Muscle of back (tissue), 13 donors: ENCODE data around the gene TNMD. TPM values are rescaled to one million over a fixed set of nuclear protein-coding genes. Genes with fewer than 3 reads are reported as not detected.
"Not testable (repeated sequence)": the region's sequence is repeated elsewhere in the genome, so short reads cannot be mapped to it uniquely, and the experiment has no call there.

Experiments
- DNase-seq, 3 donors: peaks; one replicate each; pipeline versions ENCODE4 v3.0.0 to v3.0.0-alpha.2; 2013
- long read RNA-seq, 9 donors: transcript quantifications; one replicate each; lab custom pipeline, GENCODE V29; 2026
- polyA plus RNA-seq, 10 donors: library from polyadenylated mRNA; unstranded; fragments of 120-200 nt; gene quantifications; one replicate each; pipeline ENCODE4 v1.2.1, GENCODE V29; 2013; ENCODE audit not compliant: insufficient read length in 10 of 10

Gene TNMD
- 100 to 1,000 TPM in 7 of 10 donors, 10 to 100 TPM in 3; 40.6 to 427 (median 249) TPM for polyA plus RNA-seq
- long read RNA-seq, donor 1, transcript TNMD-201 (7 exons, 1,339 nt) = major isoform, 121 of 298 reads
- long read RNA-seq, donor 1, partial matches to known transcripts = 175 of 298 reads
- long read RNA-seq, donor 1, other reads (novel, unspliced or antisense) = 0 of 298 reads
- long read RNA-seq, donor 2, transcript TNMD-201 (7 exons, 1,339 nt) = major isoform, 63 of 203 reads
- long read RNA-seq, donor 2, partial matches to known transcripts = 140 of 203 reads
- long read RNA-seq, donor 2, other reads (novel, unspliced or antisense) = 0 of 203 reads
- long read RNA-seq, donor 3 = 0 reads
- long read RNA-seq, donor 4, transcript TNMD-201 (7 exons, 1,339 nt) = major isoform, 104 of 152 reads
- long read RNA-seq, donor 4, partial matches to known transcripts = 48 of 152 reads
- long read RNA-seq, donor 4, other reads (novel, unspliced or antisense) = 0 of 152 reads
- long read RNA-seq, donor 5, transcript TNMD-201 (7 exons, 1,339 nt) = major isoform, 69 of 158 reads
- long read RNA-seq, donor 5, partial matches to known transcripts = 89 of 158 reads
- long read RNA-seq, donor 5, other reads (novel, unspliced or antisense) = 0 of 158 reads
- long read RNA-seq, donor 6, transcript TNMD-201 (7 exons, 1,339 nt) = major isoform, 122 of 152 reads
- long read RNA-seq, donor 6, partial matches to known transcripts = 29 of 152 reads
- long read RNA-seq, donor 6, other reads (novel, unspliced or antisense) = 0 of 152 reads
- long read RNA-seq, donor 7, transcript TNMD-201 (7 exons, 1,339 nt) = major isoform, 72 of 91 reads
- long read RNA-seq, donor 7, partial matches to known transcripts = 19 of 91 reads
- long read RNA-seq, donor 7, other reads (novel, unspliced or antisense) = 0 of 91 reads
- long read RNA-seq, donor 8, transcript TNMD-201 (7 exons, 1,339 nt) = major isoform, 86 of 109 reads
- long read RNA-seq, donor 8, partial matches to known transcripts = 23 of 109 reads
- long read RNA-seq, donor 8, other reads (novel, unspliced or antisense) = 0 of 109 reads
- long read RNA-seq, donor 9, partial matches to known transcripts = 0 of 2 reads
- long read RNA-seq, donor 9, other reads (novel, unspliced or antisense) = 0 of 2 reads

DNA sequence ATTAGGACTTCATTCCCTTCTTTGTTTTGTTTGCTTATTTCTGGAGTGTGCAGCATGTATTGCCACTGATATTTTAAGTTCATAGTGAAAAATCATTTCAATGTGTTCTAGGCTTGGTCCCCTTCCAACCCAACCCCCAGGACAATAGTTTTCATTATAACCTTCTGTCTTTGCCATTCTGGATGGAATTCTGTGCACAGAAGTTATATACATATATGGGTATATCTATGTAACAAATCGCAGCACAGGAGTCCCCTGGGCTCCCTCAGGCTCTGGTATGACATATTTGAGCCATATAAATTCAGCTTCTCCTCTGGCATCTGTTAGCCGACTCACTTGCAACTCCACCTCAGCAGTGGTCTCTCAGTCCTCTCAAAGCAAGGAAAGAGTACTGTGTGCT is at the start of gene TNMD:
TNMD (plus strand) TSS at position 326 of the 400 bp plus-strand sequence. CDS start 83 bp downstream, outside the sequence.
- DNase-seq = peak in 1 of 3 donors; percentile 76

DNA sequence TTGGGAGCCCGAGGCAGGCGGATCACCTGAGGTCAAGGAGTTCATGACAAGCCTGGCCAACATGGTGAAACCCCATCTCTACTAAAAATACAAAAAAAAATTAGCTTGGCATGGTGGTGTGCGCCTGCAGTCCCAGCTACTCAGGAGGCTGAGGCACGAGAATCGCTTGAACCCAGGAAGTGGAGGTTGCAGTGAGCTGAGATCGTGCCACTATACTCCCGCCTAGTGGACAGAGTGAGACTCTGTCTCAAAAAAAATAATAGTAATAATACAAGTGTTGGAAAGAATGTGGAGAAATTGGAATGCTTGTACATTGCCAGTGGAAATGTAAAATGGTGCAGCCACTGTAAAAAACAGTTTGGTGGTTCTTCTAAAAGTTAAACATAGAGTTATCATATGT is 19.2 kb upstream of the TNMD start:
- DNase-seq = not testable (repeated sequence)

DNA sequence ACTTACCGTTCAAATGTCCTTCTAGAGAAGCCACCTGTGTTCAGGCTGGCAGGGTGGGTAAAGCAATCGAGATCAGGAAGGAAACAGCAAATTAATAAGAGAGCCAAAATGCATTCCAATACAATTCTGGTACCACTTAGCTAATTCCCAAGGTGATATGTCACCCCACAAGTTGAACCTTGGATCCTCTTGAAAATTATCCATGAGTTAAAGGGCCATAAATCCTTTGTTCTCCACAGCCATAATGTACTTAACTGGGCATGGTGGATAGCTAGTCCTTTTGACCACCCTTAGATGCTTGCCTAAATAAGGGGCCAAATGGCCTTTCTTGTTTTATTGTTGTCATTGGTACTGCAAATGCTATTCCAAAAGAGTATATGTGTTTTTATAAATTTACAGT is 2.0 kb downstream of the TNMD start:
- no peak for DNase-seq

DNA sequence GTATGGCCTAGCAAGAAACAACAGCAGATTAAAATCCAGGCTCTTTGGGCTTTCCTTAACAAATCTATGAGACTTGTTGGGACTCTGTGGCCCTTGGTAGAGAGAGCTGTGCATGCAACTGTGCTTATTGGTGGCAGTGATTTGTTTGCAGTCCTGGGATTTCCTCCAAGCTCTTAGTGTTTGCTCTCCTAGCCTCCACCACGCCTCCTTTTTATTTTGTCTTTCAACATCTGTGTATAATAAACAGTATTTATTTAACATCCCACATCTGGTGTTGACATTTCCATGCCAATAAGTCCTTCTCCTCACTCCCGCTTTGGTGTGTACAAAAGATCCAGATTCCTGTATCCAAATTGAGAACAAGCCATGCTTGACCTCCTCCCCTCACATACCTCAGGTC is 3.1 kb downstream of the TNMD start:
- DNase-seq = peak; percentile 28 to 76 (median 31)

DNA sequence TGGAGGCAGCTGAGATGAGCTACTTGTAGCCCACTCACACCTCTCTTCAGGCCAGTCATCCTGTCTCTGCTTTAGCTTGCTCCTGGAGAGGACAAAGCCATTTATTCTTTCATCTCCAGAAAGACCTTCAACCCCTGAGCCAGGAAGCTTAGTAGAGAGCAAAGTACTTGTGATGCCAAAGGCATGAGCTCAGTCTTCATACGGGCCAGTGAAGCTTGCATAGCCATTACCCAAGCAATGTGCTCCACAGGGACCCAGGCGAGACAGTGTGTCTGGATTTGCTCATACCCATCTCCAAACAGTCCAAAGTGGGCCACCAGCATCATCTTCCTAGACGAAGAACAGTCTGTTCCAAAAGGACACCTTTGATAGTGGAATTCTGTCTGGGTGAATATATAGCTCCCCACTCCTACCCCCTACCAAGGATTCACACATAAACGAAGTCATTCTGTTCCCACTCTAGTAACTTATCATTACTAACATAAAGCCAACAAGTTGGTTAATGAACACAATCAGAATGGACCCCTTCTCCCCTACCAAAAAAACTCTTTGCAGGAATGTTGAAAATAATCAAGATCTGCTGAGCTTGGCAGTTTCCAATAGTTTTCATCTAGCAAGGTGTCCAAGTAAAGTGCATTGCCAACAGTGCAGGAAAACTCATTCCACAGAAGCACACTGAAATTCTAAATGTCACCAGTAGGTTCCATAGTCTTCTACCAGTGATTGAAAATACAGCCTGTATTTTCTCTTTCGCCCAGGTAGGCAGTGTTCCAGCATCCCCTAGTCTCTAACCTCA is 6.7 kb downstream of the TNMD start:
- DNase-seq = no peak

DNA sequence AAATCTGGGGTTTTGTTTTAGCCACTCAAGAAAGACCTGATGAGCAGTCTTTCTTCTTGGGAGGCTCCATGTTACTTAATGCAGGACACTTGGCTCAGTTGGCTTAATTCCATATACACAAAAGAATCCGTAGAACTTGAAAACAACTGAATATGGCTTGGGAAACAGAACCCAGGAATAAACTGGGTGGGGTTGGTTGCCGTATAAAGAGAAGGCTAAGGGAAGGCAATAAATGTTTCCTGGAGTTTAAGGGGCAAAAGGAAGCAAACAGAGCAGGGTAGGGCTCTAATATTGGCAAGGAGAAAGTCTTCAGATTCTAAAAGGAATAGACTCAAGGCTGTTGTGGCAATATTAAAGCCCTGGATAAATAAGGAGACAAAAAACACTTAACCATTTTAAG is 8.4 kb downstream of the TNMD start:
- DNase-seq = no peak

DNA sequence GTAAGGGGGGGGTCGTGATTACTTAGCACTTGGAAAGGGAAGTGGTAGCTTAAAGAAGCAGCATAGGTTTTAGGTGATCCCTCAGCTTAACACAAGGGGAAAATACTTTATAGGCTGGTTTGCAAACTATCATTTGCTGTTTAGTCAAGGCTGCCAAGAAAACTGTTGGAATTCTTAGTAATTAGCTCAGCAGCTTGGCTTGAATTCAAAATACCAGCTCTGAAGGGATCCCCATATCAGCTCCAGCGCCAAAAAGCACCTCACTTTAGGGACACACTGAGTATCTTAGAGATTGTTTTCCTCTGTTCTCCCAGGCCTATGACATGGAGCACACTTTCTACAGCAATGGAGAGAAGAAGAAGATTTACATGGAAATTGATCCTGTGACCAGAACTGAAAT is 8.8 kb downstream of the TNMD start:
- DNase-seq = no peak

DNA sequence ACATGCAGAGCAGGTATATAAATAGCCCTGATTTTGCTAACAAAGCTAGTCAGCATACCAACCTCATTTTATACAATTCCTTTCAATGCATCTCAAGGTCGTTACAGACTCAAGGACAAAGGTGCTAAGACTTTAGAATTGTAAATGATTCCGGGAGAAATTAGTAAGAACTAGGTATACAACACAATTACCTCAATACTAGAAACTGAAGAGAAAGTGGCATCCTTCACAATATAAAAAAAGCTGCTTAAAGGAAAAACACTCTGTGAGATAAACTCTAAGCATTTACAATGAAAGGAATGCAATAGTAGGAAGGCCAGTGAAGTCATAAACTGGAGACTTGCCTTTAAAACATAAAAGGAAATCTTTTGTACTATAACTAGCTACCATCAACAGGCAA is 11.9 kb downstream of the TNMD start:
- DNase-seq = peak in 1 of 3 donors; percentile 23

DNA sequence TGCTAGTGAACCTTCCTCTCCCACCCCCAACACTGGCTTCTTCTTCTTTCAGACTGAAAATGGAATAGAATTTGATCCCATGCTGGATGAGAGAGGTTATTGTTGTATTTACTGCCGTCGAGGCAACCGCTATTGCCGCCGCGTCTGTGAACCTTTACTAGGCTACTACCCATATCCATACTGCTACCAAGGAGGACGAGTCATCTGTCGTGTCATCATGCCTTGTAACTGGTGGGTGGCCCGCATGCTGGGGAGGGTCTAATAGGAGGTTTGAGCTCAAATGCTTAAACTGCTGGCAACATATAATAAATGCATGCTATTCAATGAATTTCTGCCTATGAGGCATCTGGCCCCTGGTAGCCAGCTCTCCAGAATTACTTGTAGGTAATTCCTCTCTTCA is 14.7 kb downstream of the TNMD start:
- DNase-seq = no peak

DNA sequence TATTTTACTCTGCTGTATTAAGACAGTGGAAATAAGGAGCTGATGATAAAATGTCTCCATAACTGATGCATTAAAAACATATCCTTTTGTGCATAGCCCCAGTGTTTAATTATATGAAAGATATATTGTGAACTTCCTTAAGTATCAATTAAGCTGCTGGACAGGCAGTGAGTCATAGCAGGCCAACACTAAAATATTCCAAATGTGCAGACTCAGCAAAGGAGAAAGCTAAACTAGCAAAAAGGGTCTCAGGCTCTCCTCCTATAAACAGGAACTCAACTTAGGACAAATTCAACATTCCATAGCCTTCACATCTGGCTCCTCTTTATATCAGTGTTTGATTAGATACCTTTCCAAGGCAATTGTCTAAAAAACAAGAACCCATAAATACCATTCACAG is 15.6 kb downstream of the TNMD start:
- DNase-seq = no peak

DNA sequence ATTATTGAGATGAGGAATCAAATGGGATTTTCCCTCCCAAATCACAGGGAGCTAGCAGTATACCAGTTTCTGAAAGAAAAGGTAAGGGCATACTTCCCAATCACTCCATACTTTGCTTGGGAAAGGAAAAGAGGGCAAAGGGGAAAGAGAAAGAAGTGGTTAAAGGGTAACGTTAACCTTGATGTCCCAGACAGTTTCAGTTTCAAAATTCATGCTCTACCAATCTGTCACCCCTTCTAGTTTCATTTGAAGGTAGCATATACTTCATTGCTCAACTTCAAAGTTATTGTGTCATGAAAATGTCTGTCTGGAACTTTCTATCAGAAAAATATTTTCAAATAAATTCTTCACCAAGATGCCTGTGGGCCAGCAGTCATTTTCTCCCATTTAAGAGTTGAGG is 16.0 kb downstream of the TNMD start:
- no peak for DNase-seq

DNA sequence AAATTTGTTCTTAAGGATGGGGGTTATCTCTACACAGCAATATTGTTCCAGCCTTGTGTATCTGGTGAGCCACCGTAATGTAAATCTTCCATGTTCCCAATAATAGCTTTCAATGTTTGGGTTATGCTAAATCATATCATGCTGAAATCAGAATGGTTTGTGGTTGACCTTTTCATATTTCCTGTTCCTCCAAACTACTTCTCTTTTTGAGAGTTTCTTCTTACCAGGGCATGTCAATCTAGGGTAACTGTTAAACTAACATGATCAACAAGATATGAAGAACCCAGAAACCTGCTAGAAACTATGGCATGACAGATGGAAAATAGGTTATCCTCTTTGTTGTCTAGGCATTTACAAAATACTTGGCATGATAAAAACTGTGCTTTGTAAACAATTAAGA is 22.0 kb downstream of the TNMD start:
- no peak for DNase-seq

DNA sequence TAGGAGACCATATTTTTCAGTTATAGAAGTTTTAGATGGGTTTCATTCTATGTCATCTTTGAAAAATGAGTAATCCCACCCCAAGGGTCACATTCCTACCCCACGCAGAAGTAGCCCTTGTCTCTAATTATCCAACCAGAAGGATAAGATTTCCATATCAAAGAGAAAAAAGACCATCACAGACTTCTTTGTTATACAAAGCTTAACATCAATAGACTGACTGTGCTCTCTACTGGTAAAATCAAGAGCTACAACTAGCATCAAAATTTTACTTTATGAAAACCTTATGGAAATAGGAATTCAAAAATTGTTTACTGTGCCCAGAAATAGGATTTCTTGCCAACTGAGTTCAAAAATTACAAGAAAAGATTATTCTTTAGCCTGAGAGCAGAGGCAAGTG is 24.9 kb downstream of the TNMD start:
- peak in 1 of 3 donors; percentile 20 for DNase-seq

DNA sequence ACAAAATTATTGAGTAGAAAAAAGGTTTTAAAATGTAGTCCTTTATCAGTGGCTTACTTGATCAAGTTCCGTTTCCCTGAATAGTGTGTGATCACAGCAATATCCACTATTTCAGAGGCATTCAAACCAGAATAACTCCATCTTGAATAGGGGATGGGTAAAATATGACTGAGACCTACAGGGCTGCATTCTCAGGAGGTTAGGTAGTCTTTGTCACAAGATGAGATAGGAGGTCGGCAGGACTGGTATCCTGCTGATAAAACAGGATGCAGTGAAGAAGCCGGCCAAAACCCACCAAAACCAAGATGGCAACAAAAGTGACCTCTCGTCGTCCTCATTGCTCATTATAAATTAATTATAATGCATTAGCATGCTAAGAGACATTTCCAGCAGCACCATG is 27.2 kb downstream of the TNMD start:
- DNase-seq = no peak

DNA sequence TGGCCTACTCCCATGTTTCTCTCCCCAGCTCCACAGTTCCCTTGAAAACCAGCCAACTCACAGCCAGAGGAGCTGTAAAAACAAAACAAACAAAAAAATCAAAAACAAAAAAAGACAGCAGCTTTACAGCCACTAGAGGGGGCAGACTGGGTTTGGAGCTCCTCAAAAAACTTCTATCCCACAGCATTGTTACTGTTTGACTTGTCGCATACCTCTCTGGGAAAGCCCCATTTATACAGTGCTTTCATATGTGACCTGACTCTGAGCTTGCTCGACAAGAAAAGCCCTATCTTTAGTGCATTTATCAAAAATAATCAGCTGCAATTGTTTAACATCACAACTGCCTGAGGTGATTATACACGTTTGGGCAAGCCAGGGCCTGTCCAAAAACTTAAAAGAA is 30.3 kb downstream of the TNMD start:
- DNase-seq = peak in 2 of 3 donors; percentile 24 to 65

DNA sequence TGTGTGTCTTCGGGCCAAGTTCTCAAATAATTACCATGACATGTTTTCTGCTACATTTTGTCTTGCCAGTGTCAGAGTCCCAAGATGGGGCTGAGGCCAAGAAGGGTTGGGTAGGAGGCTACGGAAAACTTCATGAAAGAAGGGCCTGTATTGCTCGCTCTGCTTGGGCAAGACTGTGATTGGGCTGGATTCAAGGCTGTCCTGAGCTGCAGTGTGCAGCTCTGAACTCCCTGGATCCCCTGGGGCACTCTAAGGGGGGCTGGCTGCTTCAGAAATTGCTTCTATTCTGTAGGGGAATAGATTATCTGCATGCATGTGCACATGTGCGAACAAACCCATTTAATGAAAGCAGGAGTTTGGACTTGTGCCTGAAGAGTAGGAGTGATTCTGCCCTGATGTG is 38.3 kb downstream of the TNMD start:
- no peak for DNase-seq

DNA sequence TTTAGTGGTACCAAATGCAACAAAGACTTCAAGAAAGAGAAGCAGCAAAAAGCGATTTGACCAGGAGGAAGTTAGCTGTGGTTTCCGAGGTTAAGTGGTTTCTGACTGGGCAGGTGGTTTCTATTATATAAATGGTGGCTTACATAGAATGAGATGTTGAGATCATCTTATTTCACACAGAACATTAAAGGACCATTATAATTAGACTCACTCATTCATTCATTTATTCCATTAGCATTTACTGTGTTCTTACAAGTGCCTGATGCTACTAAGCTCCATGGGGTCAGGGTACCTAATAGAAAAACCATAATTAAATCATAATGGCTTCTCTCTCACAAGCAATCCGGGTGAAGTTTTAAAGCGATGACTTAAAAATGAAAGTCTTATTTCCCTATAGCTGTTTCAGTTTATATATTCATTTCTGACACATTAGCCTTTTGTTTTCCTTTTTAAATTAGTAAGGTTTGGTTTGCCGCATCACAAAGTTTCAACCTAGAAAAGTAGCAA is 41.3 kb downstream of the TNMD start:
- DNase-seq = no peak

DNA sequence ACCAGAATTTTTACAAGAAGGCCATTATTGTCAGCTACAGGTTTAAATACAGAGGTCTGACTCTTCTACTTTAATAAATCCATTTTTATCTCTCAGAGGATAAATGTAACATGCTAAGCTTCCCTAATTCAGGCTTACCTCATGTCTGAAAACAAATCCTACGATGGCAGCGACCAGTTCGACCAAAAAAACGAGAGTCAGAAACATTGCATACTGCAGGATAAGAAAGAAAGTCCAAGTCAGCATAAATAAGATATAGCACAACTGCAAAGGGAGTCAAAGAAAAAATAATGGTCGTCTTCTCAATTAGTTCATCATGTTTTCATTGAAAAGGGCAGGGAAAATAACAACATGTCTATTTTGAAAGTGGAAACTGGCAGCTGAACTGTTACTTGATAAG is 50.3 kb downstream of the TNMD start:
- no peak for DNase-seq

DNA sequence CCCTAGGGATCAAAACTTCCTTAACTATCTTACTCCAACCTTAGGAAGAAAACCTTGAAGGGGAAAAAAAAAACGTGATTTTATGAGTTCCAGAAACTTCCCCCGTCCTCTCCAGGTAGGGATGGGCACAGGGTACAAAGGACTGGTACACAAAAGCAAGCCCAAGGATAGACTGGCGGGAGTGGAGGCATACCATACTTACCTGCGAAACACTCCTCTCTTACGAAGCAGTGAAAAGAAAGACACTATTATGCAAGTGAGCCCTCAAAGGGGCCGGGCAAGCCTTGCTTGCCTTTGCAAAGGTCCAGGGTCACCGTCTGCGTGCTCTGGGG is 51.2 kb downstream of the TNMD start:
- DNase-seq = no peak

DNA sequence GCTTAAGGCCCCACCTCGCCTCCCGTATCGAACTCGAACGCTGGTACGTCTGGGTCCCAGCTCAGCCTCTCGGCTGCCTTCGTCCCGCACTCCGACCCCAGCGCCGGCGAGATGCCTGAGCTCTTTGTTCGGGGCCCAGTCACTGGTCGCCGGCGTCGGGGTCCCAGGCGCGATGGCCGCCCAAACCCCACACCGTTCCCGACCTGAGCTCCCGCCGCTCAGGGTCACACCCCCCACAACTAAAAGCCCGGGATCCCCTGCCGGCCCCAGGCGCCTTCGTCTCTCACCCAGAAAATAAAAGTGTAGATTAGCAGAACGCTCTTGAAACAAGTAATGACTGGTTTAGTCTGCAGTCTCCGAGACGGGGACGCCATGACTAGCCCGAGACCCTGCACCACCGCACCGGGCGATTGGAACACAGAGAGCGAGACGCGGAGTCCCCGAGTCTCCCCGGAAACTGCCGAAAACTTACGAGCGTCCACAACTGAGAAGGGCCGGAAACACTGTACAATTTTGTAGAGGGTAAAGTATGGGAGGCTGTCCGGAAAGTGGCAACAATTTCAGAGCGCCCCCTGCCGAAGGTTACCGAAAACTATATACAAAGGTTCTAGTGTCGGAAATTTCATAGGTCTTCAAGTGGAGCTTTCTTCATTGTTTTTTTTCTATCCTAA is 51.7 kb downstream of the TNMD start, which contains the start of gene TSPAN6:
TSPAN6 (minus strand) TSS at position 486 of the 671 bp plus-strand sequence; CDS start at position 374, 112 bp downstream.
- DNase-seq = peak; percentile 86 to 93 (median 88)

DNA sequence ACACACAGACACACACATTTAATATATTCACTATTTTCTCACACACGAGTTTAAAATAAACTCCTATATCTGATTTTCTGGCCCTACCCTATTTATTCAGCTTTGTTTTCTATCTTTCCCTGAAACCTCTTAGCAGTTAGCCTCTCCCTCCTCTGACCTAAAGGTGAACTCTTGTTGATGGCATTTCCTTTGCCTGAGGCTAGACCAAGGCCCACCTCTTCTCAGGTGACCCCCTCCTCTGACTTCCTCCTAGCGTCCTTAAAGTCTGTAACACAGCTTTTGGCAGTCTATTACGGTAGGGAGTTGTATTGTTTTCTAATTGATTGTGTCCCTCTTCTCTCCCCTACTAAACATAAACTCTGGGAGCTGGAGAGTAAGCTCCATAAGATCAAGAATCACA is 57.6 kb downstream of the TNMD start:
- no peak for DNase-seq
